SK-N-SH treated with all-trans-retinoic acid at 6 μM for 48 hours (cell line): ENCODE data around the gene CMC2.

ENCODE experiments used
- ATAC-seq: fragments of 200-7000 bp; cut with Tn5 transposase; 3 replicates; pipeline ENCODE4 v1.9.1; 2020; ENCODE audit warnings: mild to moderate bottlenecking, moderate library complexity
- ARNTL ChIP-seq: fragments of 450-650 bp; formaldehyde crosslinking; IDR thresholded peaks from 2 replicates; pipeline ENCODE4 v1.5.0; 2020; ENCODE audit warnings: low read depth, mild to moderate bottlenecking, moderate library complexity, borderline replicate concordance
- BACH2 ChIP-seq: fragments of 250-450 bp; sonication (Bioruptor Pico); IDR thresholded peaks from 2 replicates; pipeline ENCODE4 v1.9.0; 2021; ENCODE audit warnings: mild to moderate bottlenecking, borderline replicate concordance
- CREB5 ChIP-seq: fragments of 250-450 bp; sonication (Bioruptor Pico); IDR thresholded peaks from 2 replicates; pipeline ENCODE4 v1.5.1; 2020; ENCODE audit warnings: low read depth, mild to moderate bottlenecking, moderate library complexity
- CSDC2 ChIP-seq: fragments of 250-450 bp; sonication (Bioruptor Pico); IDR thresholded peaks from 2 replicates; pipeline ENCODE4 v1.5.0; 2020; ENCODE audit warnings: mild to moderate bottlenecking, moderate library complexity
- CSRNP3 ChIP-seq: fragments of 250-450 bp; sonication (Bioruptor Pico); IDR thresholded peaks from 2 replicates; pipeline ENCODE4 v1.5.1; 2021; ENCODE audit warnings: mild to moderate bottlenecking, moderate library complexity
- ESRRG ChIP-seq: fragments of 250-450 bp; sonication (Bioruptor Pico); IDR thresholded peaks from 2 replicates; pipeline ENCODE4 v1.6.1; 2021; ENCODE audit warnings: mild to moderate bottlenecking
- GLIS3 ChIP-seq: fragments of 250-450 bp; sonication (Bioruptor Pico); IDR thresholded peaks from 2 replicates; pipeline ENCODE4 v1.5.0; 2020; ENCODE audit warnings: mild to moderate bottlenecking, moderate library complexity
- ISL1 ChIP-seq: fragments of 250-450 bp; sonication (Bioruptor Pico); IDR thresholded peaks from 2 replicates; pipeline ENCODE4 v2.1.2; 2022; ENCODE audit warnings: mild to moderate bottlenecking, moderate library complexity
- OSR1 ChIP-seq: fragments of 250-450 bp; sonication (Bioruptor Pico); IDR thresholded peaks from 2 replicates; pipeline ENCODE4 v1.8.0; 2022; ENCODE audit warnings: moderate library complexity, mild to moderate bottlenecking, inconsistent platforms
- POU6F1 ChIP-seq: fragments of 250-450 bp; sonication (Bioruptor Pico); IDR thresholded peaks from 2 replicates; pipeline ENCODE4 v1.8.0; 2021; ENCODE audit warnings: low read depth, mild to moderate bottlenecking, moderate library complexity, borderline replicate concordance
- PPARA ChIP-seq: fragments of 250-450 bp; sonication (Bioruptor Pico); IDR thresholded peaks from 2 replicates; pipeline ENCODE4 v1.5.0; 2020; ENCODE audit warnings: mild to moderate bottlenecking, borderline replicate concordance
- RARB ChIP-seq: fragments of 250-450 bp; sonication (Bioruptor Pico); IDR thresholded peaks from 2 replicates; pipeline ENCODE4 v1.8.0; 2021; ENCODE audit warnings: mild to moderate bottlenecking, moderate library complexity
- SNAI2 ChIP-seq: fragments of 250-450 bp; sonication (Bioruptor Pico); IDR thresholded peaks from 2 replicates; pipeline ENCODE4 v1.5.0; 2020; ENCODE audit warnings: mild to moderate bottlenecking, moderate library complexity
- TCF4 ChIP-seq: fragments of 250-450 bp; sonication (Bioruptor Pico); IDR thresholded peaks from 2 replicates; pipeline ENCODE4 v1.8.0; 2021; ENCODE audit warnings: mild to moderate bottlenecking, moderate library complexity, borderline replicate concordance
- TOX ChIP-seq: fragments of 250-450 bp; sonication (Bioruptor Pico); IDR thresholded peaks from 2 replicates; pipeline ENCODE4 v1.8.0; 2021; ENCODE audit warnings: mild to moderate bottlenecking, moderate library complexity, borderline replicate concordance
- ZFP3 ChIP-seq: fragments of 250-450 bp; sonication (Bioruptor Pico); IDR thresholded peaks from 2 replicates; pipeline ENCODE4 v1.5.0; 2020; ENCODE audit warnings: mild to moderate bottlenecking, moderate library complexity
- ZFP30 ChIP-seq: fragments of 450-650 bp; formaldehyde crosslinking; IDR thresholded peaks from 2 replicates; pipeline ENCODE4 v1.5.0; 2022; ENCODE audit warnings: mild to moderate bottlenecking, moderate library complexity
- ZNF565 ChIP-seq: fragments of 450-650 bp; formaldehyde crosslinking; conservative IDR thresholded peaks from 2 replicates; pipeline ENCODE4 v1.5.0; 2020; ENCODE audit warnings: low read depth, mild to moderate bottlenecking, moderate library complexity
- ZNF70 ChIP-seq: fragments of 450-650 bp; formaldehyde crosslinking; IDR thresholded peaks from 2 replicates; pipeline ENCODE4 v1.5.0; 2020; ENCODE audit warnings: mild to moderate bottlenecking, moderate library complexity
- ZNF8 ChIP-seq: fragments of 450-650 bp; formaldehyde crosslinking; IDR thresholded peaks from 2 replicates; pipeline ENCODE4 v1.5.0; 2020; ENCODE audit warnings: mild to moderate bottlenecking, moderate library complexity
- TF ChIP-seq, protein P1 (sequence below): fragments of 250-450 bp; sonication (Bioruptor Pico); IDR thresholded peaks from 2 replicates; pipeline ENCODE4 v1.8.0; 2020; ENCODE audit warnings: mild to moderate bottlenecking, moderate library complexity, borderline replicate concordance
- TF ChIP-seq, protein P2 (sequence below): fragments of 250-450 bp; sonication (Bioruptor Pico); IDR thresholded peaks from 2 replicates; pipeline ENCODE4 v1.5.0; 2020; ENCODE audit warnings: mild to moderate bottlenecking, moderate library complexity

CMC2 gene

GRCh38 chr16:80964351-80964750 lies 42.3 kb downstream of the CMC2 start:
- TF ChIP-seq ZNF70: no peak
- TF ChIP-seq POU6F1: no peak
- no peak for TF ChIP-seq ISL1 (CRISPR knock-in tag)
- TF ChIP-seq TCF4 (CRISPR knock-in tag): no peak
- TF ChIP-seq CREB5 (CRISPR knock-in tag): no peak
- no peak for TF ChIP-seq ESRRG (CRISPR knock-in tag)
- TF ChIP-seq OSR1 (CRISPR knock-in tag): no peak
- no peak for TF ChIP-seq ZNF565 (CRISPR knock-in tag)
- TF ChIP-seq ZNF8: no peak
- no peak for TF ChIP-seq GLIS3 (CRISPR knock-in tag)
- TF ChIP-seq CSRNP3 (CRISPR knock-in tag): no peak
- TF ChIP-seq CSDC2 (CRISPR knock-in tag): no peak
- no peak for TF ChIP-seq PPARA (CRISPR knock-in tag)
- no peak for TF ChIP-seq ARNTL
- no peak for TF ChIP-seq SNAI2
- TF ChIP-seq RARB (CRISPR knock-in tag): no peak
- TF ChIP-seq, protein P1, sequence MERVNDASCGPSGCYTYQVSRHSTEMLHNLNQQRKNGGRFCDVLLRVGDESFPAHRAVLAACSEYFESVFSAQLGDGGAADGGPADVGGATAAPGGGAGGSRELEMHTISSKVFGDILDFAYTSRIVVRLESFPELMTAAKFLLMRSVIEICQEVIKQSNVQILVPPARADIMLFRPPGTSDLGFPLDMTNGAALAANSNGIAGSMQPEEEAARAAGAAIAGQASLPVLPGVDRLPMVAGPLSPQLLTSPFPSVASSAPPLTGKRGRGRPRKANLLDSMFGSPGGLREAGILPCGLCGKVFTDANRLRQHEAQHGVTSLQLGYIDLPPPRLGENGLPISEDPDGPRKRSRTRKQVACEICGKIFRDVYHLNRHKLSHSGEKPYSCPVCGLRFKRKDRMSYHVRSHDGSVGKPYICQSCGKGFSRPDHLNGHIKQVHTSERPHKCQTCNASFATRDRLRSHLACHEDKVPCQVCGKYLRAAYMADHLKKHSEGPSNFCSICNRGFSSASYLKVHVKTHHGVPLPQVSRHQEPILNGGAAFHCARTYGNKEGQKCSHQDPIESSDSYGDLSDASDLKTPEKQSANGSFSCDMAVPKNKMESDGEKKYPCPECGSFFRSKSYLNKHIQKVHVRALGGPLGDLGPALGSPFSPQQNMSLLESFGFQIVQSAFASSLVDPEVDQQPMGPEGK (CRISPR knock-in tag): no peak
- TF ChIP-seq TOX (CRISPR knock-in tag): no peak
- TF ChIP-seq, protein P2, sequence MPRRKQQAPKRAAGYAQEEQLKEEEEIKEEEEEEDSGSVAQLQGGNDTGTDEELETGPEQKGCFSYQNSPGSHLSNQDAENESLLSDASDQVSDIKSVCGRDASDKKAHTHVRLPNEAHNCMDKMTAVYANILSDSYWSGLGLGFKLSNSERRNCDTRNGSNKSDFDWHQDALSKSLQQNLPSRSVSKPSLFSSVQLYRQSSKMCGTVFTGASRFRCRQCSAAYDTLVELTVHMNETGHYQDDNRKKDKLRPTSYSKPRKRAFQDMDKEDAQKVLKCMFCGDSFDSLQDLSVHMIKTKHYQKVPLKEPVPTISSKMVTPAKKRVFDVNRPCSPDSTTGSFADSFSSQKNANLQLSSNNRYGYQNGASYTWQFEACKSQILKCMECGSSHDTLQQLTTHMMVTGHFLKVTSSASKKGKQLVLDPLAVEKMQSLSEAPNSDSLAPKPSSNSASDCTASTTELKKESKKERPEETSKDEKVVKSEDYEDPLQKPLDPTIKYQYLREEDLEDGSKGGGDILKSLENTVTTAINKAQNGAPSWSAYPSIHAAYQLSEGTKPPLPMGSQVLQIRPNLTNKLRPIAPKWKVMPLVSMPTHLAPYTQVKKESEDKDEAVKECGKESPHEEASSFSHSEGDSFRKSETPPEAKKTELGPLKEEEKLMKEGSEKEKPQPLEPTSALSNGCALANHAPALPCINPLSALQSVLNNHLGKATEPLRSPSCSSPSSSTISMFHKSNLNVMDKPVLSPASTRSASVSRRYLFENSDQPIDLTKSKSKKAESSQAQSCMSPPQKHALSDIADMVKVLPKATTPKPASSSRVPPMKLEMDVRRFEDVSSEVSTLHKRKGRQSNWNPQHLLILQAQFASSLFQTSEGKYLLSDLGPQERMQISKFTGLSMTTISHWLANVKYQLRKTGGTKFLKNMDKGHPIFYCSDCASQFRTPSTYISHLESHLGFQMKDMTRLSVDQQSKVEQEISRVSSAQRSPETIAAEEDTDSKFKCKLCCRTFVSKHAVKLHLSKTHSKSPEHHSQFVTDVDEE (CRISPR knock-in tag): no peak
- TF ChIP-seq ZFP3: no peak
- no peak for ATAC-seq

GRCh38 chr16:80962879-80963278 lies 43.8 kb downstream of the CMC2 start:
- ATAC-seq: no peak

More at GRCh38 chr16:80962879-80963278, 43.8 kb downstream of the CMC2 start:
- TF ChIP-seq RARB (CRISPR knock-in tag): no peak
- no peak for TF ChIP-seq ZFP30
- TF ChIP-seq, protein P2 (CRISPR knock-in tag): no peak
- TF ChIP-seq CREB5 (CRISPR knock-in tag): no peak
- TF ChIP-seq ESRRG (CRISPR knock-in tag): no peak
- TF ChIP-seq TOX (CRISPR knock-in tag): no peak
- TF ChIP-seq SNAI2: no peak
- TF ChIP-seq PPARA (CRISPR knock-in tag): no peak
- TF ChIP-seq CSDC2 (CRISPR knock-in tag): no peak
- no peak for TF ChIP-seq OSR1 (CRISPR knock-in tag)
- TF ChIP-seq GLIS3 (CRISPR knock-in tag): no peak
- no peak for TF ChIP-seq ZNF565 (CRISPR knock-in tag)
- TF ChIP-seq TCF4 (CRISPR knock-in tag): no peak
- TF ChIP-seq POU6F1: no peak
- TF ChIP-seq BACH2 (CRISPR knock-in tag): no peak
